Erythroblast (primary cell): ENCODE measurements around the gene VSX2.
A peak's percentile ranks its signal among the peaks of the same experiment; 100 is the strongest.

Experiments
- DNase-seq, 2 experiments: peaks; one replicate each; lab custom pipeline; 2025; lab: John Stamatoyannopoulos, UW
- GATA1 ChIP-seq: IDR thresholded peaks from 2 replicates; pipeline ENCODE4 v1.6.1; 2011; ENCODE audit warnings: low read depth, mild to moderate bottlenecking, control low read depth, low read length, moderate library complexity
- POLR2A ChIP-seq: IDR thresholded peaks from 2 replicates; pipeline ENCODE4 v1.6.1; 2011; ENCODE audit warnings: mild to moderate bottlenecking, low read length

Gene VSX2

DNA sequence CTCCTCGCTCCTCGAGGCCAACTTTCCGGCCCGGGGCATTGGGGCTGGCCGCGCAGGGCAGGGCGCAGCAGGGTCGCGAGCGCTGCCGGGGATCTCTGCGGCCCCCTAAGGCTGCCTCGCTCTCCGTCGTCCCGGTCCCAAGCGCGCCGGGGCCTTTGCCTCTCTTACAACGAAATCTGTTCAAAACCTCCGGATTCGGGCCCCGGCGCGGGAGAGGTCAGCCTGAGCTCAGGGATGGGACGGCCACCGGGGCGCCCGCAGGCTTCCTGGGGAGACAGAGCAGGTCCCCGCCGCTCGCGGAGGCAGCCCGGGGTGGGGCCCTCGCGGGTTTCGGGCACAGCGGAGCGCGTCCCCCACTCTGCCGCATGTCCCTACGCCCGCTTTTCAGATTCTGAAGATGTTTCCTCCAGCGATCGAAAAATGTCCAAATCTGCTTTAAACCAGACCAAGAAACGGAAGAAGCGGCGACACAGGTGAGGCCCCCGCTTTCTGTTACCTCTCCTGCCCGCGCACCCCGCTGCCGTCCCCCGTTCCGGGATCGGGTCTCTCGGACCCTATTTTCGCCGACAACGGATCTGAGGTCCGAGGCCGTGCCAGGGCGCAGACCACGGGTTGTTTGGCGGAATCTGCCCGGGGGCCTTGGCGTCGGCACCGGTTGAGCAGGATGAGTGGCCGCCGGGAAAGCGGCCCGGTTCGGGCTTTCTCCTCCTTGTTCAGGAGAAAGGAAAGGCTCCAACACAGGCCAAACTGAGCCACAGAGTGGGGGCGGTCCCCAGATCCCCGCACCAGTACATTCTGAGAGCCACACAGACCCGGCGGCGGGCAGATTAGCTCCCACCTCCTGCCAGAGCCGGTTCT is 1.8 kb downstream of the VSX2 start:
- no peak for TF ChIP-seq GATA1
- TF ChIP-seq POLR2A: no peak
- DNase-seq: no peak

DNA sequence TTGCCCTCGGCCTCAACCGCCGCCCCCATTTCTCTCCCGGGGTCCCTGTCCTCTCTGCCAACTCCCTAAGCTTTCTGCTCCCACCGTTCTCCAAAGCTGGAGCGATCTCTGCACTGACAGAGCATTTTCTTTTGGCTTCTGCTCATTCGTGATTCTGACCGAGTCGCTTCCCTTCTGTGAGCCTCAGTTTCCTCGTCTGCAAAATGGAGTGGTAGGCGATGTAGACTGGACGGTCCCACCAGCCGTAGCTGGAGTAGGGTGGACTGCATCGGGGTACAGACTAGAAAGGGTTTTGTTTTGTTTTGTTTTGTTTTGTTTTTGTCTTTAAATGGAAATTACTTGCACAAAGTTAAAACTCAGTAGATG is 2.4 kb downstream of the VSX2 start:
- no peak for DNase-seq
- TF ChIP-seq GATA1: no peak
- no peak for TF ChIP-seq POLR2A

DNA sequence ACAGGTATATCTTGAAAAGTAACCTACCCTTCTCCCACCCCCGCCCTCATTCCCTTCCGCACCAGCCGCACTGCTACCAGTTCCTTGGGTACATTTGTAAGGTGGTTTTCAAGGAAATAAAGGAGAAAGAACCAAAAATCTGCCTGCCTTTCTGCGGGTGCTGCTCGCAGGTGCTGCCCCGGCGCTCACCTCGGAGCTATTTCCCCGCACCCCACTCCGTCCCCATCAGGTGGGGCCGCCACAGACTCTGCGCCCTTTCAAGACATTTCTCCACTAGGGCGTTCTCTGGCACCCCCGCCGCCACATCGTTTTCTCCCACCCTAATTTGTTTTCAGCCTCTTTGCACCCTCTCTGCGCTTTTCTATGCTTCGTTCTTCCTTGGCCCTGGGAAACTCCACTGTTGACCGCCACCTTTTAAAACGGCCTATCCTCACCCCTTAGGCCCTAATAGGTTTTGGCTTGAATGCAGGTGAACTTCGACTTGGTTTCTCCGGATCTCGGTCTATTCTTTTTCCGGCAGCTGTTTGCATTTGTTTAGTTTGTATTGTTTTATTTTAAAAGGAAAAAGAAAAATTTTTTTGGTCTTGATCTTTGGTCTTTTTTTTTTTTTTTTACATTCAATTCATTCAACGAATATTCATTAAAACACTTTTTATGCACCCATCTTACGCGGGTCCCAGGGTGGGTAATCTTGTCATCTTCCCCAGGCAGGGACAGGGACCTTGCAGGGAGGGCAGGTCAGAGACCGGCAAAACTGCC is 3.0 kb downstream of the VSX2 start:
- TF ChIP-seq POLR2A: no peak
- TF ChIP-seq GATA1: no peak
- no peak for DNase-seq

DNA sequence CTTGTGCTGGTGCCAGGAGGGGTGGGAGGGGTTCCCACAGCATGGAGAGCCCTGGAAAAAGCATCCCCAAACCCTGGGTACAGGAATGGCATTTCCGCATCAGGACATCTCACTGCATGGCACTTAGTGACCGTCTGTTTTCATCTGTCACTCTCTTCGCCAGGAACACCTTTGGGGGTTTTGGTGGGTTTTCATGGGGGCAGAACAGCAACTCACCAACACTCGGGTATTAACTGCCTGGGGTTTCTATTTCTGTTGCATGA is 3.5 kb downstream of the VSX2 start:
- no peak for DNase-seq
- TF ChIP-seq GATA1 (no peak), POLR2A (no peak)

DNA sequence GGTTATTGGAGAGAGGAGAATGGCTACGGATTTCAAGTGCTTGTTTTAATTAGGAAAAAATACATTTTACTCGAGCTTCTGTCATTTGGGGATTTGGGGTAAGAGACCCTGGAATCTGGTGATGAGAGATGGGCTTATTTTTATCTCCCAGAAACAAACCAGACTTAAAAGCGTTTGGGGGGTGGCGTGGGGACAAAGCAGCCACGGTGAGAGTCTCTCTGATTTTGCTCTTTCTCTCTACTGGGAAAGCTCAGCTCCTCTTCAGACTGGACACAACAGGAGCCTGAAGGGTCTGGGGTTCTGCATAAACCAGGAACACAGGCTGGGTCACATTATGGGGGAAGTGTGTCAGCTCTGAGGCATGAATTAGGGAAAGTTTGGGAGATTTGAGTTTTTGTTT is 3.8 kb downstream of the VSX2 start:
- TF ChIP-seq POLR2A (no peak), GATA1 (no peak)
- DNase-seq: no peak

DNA sequence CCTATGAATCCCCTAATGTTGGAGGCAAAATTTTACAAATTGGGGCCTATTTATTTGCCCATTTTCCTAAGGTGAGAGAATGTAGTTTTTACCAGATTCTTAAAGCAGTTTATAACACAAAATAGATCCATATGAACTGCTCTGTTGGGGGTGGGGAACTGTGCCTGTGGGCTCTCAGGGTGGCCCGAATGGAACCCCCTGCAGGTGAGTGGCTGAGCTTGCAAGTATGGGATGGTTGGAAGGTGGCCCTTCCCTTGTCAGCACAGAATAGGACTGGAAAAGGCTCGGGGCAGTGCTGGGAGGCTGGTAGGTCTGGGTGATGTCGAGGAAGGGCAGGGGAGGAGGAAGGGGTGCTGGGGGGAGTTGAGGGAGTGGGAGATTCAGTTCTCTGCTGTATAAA is 4.9 kb downstream of the VSX2 start:
- no peak for TF ChIP-seq POLR2A
- TF ChIP-seq GATA1: no peak
- no peak for DNase-seq

DNA sequence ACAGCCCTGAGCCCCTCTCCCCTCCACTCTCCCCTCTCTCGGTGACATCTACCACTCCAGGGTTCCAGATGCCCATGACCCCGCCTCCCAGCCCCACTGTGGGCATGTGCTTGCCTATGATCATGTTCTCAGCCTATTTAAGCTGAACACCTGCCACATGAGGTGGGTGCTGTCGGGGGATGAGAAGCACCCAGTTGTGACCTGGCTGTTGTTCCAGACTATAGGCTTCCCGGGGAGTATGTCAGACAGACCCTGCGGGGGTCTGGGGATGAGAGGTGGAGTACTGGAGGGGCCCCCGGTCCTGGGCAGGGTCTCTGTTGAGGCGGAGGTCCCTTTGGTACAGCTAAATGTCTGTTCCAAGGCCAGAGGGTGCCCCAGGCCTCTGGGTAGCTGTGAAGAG is 6.0 kb downstream of the VSX2 start:
- no peak for DNase-seq
- TF ChIP-seq GATA1 (no peak), POLR2A (no peak)

DNA sequence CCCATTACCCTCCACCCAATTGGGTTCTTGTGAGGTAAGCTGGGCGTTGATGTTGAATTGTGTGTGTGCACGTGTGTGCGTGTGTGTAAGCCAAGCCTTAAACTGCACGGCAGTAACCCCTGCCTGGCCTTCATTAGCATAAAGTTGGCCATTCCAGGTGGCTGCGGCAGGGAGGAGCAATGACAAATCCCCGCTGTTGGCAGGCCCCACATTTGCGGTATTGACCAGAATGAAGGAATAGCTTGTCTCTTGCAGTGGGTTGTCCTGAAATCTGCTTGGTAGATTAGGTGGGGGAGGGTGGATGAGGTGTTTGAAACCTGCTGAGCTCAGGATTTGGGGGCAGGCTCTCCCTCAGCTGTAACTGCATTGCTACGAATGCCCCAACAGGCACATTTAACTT is 7.3 kb downstream of the VSX2 start:
- DNase-seq: no peak
- TF ChIP-seq GATA1 (no peak), POLR2A (no peak)

DNA sequence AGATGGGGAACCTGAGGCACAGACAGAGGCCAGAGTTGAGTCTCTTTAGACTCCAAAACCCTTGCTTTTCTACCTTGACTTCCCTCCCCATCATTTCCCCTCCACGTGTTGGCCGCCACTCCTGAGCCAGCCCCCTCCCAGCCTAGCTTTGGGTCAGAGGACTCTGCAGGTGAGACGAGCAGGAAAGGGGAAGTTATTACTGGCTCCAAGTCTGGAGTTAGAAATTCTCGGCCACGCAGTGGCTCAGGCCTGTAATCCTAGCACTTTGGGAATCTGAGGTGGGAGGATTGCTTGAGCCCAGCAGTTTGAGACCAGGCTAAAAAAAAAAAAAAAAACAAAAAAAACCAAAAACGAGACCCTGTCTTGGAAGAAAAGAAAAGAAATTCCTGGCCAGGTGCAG is 8.8 kb downstream of the VSX2 start:
- TF ChIP-seq POLR2A (no peak), GATA1 (no peak)
- DNase-seq: no peak

DNA sequence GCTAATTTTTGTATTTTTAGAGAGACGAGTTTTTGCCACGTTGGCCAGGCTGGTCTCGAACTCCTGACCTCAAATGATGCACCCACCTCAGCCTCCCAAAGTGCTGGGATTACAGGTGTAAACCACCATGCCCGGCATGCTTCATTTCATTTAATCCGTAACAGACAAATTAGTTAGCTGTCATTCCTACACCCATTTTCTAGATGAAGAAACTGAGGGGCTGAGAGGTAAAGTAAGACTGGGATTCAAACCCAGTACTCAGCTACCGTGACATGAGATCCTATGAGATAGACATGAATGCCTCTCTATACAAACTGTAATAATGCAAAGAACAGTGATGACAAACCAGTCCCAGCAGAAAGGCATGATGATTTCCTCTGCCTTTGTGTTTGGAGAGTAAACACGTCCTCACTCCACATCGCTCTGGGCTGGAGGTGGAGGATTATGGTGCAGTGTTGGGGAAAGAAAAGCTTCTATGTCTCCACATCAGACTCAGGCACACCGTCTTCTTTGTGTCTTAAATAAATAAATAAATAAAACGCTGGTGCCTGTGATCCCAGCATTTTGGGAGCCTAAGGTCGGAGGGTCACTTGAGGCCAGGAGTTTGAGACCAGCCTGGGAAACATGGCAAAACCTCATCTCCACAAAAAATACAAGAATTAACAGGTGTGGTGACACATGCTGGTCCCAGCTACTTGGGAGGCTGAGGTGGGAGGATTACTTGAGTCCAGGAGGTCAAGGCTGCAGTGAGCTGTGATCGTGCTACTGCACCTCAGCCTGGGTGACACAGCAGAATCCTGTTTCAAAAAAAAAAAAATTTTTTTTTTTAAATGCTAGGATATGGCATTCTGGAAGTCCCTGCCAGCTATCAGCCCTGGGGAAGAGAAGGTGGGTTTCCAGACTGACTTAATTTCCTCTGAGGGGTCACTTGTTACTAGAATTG is 10.5 kb downstream of the VSX2 start:
- DNase-seq: no peak
- TF ChIP-seq GATA1: no peak
- no peak for TF ChIP-seq POLR2A

DNA sequence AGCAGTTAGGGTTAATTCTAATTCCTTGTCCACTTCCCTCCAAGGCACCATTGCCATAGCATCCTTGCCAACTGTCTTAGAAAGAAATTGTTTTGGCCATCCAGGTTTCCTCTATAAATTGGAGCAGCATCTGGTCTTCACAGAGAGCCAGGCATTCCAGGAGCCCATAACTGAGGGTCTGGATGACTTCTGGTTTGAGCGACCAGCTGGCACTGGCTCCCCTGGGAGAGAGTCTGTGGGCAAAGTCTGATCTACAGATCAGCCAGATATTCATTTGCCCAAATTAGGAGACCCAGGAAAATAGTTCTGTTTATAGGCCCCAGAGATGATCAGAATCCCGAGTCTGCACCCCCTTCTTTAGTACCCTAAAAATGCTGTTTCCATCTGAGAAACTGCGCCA is 16.0 kb downstream of the VSX2 start:
- TF ChIP-seq GATA1: no peak
- no peak for TF ChIP-seq POLR2A
- DNase-seq: no peak

DNA sequence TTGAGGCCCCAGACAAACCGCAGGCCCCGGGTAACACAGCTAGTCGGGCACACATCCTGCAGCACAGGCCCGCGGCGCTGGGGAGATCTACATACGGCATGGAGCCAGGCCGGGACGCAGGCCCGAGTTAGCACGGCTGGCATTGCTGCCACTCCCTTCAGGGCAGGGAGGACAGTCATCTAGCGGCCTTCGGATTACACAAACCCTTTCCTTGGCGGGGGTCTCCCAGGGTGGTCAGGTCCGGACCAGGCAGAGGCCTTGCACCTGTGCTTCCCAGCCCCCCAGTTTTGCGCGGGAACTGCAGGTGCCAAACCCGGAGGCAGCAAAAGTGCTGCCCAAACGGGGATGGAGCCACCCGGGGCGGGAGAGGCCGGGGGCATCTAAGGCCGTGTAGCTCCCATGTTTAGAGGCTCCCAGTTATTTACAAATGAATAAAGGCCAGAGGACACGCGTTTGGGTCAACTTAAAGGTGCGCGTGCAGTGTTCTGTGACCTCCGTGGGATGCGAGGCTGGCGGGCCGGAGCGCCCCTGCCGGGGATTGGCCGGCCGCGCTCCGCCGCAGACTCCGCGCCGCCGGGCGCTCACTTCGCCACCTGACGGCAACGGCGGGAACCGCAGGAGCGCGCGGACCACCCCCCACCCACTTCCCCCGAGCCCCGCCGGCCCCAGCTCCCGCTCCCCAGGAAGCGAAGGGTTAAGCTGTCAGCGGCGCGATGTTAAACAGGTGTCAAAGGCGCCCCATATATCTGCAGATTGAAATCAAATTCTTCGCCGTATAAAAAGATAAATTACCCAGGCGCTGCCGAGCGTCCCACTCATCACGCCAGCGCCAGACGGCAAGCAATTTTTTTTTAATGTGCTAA is 18.1 kb downstream of the VSX2 start:
- TF ChIP-seq GATA1: no peak
- no peak for TF ChIP-seq POLR2A
- DNase-seq: peak; percentile 57 to 78

DNA sequence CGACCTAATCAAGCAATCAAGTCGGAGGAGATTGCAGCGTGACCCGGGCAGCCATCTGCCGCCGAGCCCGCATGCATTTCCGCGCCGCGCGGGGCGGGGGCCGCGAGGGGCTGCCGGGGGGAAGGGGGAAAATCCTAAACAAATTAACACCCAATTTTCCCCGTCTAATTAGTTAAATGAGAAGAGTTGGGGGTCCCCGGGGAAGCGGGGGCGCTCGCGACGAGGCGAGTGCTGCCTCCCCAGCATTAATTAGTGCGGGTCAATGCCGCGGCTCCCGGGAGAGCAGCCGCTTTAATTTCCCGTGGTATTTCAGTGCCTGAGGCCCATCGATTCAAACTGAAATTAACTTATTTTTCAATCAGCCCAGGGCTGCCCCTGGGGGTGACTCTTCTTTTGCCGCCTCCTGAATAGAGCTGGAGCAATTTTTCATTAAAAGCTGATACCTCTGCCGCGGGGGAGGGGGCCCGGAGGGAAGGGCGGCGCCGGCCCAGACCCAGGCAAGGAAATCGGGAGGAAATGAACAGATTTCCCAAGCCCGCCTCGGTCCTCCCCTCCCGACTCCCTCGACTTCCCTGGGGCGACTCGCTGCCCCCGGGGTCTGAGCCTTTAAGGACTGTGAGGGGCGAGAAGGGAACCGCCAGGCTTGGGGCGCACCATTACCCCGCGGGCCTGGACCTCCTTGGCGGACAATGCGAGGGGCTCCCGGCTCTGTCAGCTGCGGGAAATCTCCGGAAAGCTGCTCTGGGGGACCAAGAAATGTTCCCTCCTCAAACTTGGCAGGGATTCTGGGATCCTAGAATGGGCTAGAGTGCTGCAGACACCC is 18.9 kb downstream of the VSX2 start:
- DNase-seq: no peak
- TF ChIP-seq POLR2A (no peak), GATA1 (no peak)
